ENCODE data around the gene PLEKHH3.

DNA sequence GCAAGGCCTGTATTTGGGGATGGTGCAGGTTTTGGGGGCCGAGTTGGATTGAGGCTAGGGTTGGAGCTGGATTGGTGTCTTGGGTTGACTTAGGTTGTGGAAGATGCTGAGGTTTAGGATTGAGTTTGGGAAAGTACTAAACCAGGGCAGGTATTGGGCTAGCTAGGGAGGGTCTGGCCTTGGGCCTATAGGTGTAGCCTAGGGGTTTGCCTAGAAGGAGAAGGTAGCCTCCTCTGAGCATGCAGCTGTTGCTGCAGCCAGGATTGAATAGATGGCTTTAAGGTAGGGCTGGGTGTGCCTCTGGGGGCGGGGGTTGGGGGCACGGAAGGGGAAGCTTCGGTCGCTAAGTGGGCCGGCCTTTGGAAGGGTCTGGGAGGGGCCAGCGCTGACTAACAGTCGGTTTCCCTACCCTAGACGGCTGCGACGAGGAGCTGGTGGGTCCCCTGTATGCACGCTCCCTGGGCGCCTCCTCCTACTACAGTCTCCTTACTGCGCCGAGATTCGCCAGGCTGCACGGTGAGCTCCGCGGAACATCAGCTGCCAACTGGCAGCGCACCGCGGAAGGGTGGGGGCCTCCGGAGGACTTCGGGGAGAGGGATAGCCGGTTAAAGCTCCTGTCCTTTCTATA is 6.7 kb upstream of the PLEKHH3 start:
- TF ChIP-seq CREB1 (IDR thresholded peaks at IDR 0.05; ENCODE audit: low read depth) (no peak), RAD21 (IDR thresholded peaks at IDR 0.05; ENCODE audit: low read depth) (no peak), EP300 (IDR thresholded peaks at IDR 0.05; ENCODE audit: borderline replicate concordance) (no peak), NFIC (IDR thresholded peaks at IDR 0.05) (no peak)

Data from Ishikawa (cell line).